HG02642 (cell line): ENCODE measurements around the gene SGK1.
"Not testable (repeated sequence)": the region's sequence is repeated elsewhere in the genome, so short reads cannot be mapped to it uniquely, and the experiment has no call there.

ENCODE experiments used
- ATAC-seq: cut with Tn5 transposase; IDR thresholded peaks from one replicate; pipeline ENCODE4 v1.9.1; 2021; ENCODE audit warnings: mild to moderate bottlenecking; ENCODE audit not compliant: unreplicated experiment, poor library complexity

SGK1 gene

GRCh38 chr6:134196568-134197193, 121.2 kb downstream of the SGK1 start:
- ATAC-seq = no peak

GRCh38 chr6:134195985-134196384, 121.9 kb downstream of the SGK1 start:
- no peak for ATAC-seq

- ATAC-seq = no peak
Observed at GRCh38 chr6:134195164-134195906, 122.6 kb downstream of the SGK1 start.

GRCh38 chr6:134193536-134194498, 124.1 kb downstream of the SGK1 start:
- no peak for ATAC-seq

- ATAC-seq = not testable (repeated sequence)
Observed at GRCh38 chr6:134192609-134193008, 125.3 kb downstream of the SGK1 start.

GRCh38 chr6:134190883-134191282, 127.0 kb downstream of the SGK1 start:
- ATAC-seq = no peak

GRCh38 chr6:134187751-134188150, 130.2 kb downstream of the SGK1 start:
- no peak for ATAC-seq

- no peak for ATAC-seq
Observed at GRCh38 chr6:134187154-134187553, 130.8 kb downstream of the SGK1 start.

- ATAC-seq = no peak
Observed at GRCh38 chr6:134186355-134186754, 131.6 kb downstream of the SGK1 start.

GRCh38 chr6:134185277-134185676, 132.6 kb downstream of the SGK1 start:
- no peak for ATAC-seq

- no peak for ATAC-seq
Observed at GRCh38 chr6:134183844-134184243, 134.1 kb downstream of the SGK1 start.

GRCh38 chr6:134182528-134182927, 135.4 kb downstream of the SGK1 start:
- no peak for ATAC-seq

- not testable (repeated sequence) for ATAC-seq
Observed at GRCh38 chr6:134181726-134182125, 136.2 kb downstream of the SGK1 start.

GRCh38 chr6:134181251-134181650, 136.7 kb downstream of the SGK1 start:
- ATAC-seq = not testable (repeated sequence)

GRCh38 chr6:134180540-134180939, 137.4 kb downstream of the SGK1 start:
- not testable (repeated sequence) for ATAC-seq

- peak; percentile 22 for ATAC-seq
Observed at GRCh38 chr6:134178161-134179044, 139.5 kb downstream of the SGK1 start.

- no peak for ATAC-seq
Observed at GRCh38 chr6:134177753-134178160, 140.2 kb downstream of the SGK1 start.

GRCh38 chr6:134177236-134177635, 140.7 kb downstream of the SGK1 start:
- no peak for ATAC-seq

- ATAC-seq = no peak
Observed at GRCh38 chr6:134176264-134176975, 141.5 kb downstream of the SGK1 start.
